PC-3 (cell line): Measurements from ENCODE around the gene TNPO1.

Experiments used
- CTCF ChIP-seq: fragments of 300-600 bp; sonication (generic); conservative IDR thresholded peaks from 2 replicates; pipeline ENCODE4 v1.5.1; 2017; ENCODE audit warnings: antibody characterized with exemption, low read depth, mild to moderate bottlenecking, low read length
- EZH2 ChIP-seq: fragments of 300-600 bp; sonication (generic); IDR thresholded peaks from one replicate; pipeline ENCODE4 v1.6.1; 2017; ENCODE audit warnings: antibody characterized with exemption, mild to moderate bottlenecking, low read length; ENCODE audit not compliant: unreplicated experiment

GRCh38 chr5:72937517-72938061, 121.1 kb downstream of the TNPO1 start:
- TF ChIP-seq CTCF (no peak), EZH2 (no peak)
